ENCODE measurements around the gene DRC3. TPM values are rescaled to one million over a fixed set of nuclear protein-coding genes. Genes with fewer than 3 reads are reported as not detected.

DRC3 gene
- total and polyA plus RNA-seq, 2 donors (not counting 1 experiment from before 2014, with no cell fraction given), result 0.17 TPM; not detected in 1

DNA sequence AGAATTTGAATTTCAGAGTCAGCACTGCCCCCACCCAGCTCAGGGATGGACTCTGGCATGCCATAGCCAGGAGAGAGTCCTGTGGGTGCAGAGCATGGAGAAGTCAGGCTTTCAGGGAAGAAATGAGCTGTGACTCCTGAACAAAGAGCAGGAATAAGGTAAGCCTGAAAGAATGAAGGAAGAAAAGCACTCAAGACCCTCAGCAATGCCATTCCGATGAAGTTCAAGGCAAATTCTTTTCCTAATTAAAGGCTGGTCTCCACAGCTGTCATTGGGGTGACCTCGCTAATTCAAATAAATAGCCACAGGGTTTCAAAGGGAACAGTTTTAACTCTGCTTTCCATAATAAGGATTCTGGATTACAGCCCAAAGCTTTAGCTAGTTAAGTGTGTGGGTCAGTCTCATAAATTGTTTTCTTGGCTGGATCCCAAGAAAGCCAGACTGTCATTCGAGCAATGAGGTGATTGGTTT is 32.2 kb upstream of the DRC3 start:
- Mint-ChIP-seq H3K27me3 (no peaks in the 10 kb centered on the region), H3K9me3 (ENCODE audit: insufficient read depth) (no peaks in the 10 kb centered on the region), H3K27ac (no peak overlapping the region), H3K4me3 (no peak overlapping the region), H3K4me1 (peaks cover 14% of the 10 kb centered on the region)
- H3K9me3 ChIP-seq (ENCODE audit: control extremely low read depth in 1 of 3, control insufficient read depth in 2 of 3, insufficient read depth in 1 of 3, low read length in 2 of 3), result no peaks in the 10 kb centered on the region
- peaks cover 38% of the 10 kb centered on the region for H3K79me2 ChIP-seq (ENCODE audit: control insufficient read depth, insufficient read depth, low read length)
- ChIA-PET CTCF (interaction anchor here (1.3 kb wide), 1 partner anchor 21 kb away, joined by 5 read pairs; no protein-coding TSS in a partner anchor), POLR2A (interaction anchor here (0.7 kb wide), 1 partner anchor 26 kb away, joined by 4 read pairs; no protein-coding TSS in a partner anchor)
- H3K9ac ChIP-seq (ENCODE audit: low read length), result no peak overlapping the region
- no peaks in the 10 kb centered on the region for H4K20me1 ChIP-seq (ENCODE audit: control insufficient read depth, insufficient read depth, low read length, poor library complexity, severe bottlenecking)
- no peak overlapping the region for H2AFZ ChIP-seq (ENCODE audit: insufficient read depth, low read depth, low read length, poor library complexity, severe bottlenecking)
- no peak overlapping the region for H3K27ac ChIP-seq (ENCODE audit: low read length in 2 of 2)
- TF ChIP-seq EZH2 (IDR thresholded peaks at IDR 0.05; ENCODE audit: borderline replicate concordance, insufficient read depth, low read depth, low read length, poor library complexity, severe bottlenecking), result no peak
- no peak for TF ChIP-seq CTCF (IDR thresholded peaks at IDR 0.05)
- H3K27me3 ChIP-seq (replicated peaks in 1 of 4; ENCODE audit: control extremely low read depth in 1 of 4, control insufficient read depth in 3 of 4, insufficient read depth in 4 of 4, low read length in 3 of 4), result no peaks in the 10 kb centered on the region
- H3K4me2 ChIP-seq (replicated peaks; ENCODE audit: low read depth, low read length, poor library complexity, severe bottlenecking), result no peak overlapping the region
- WGBS (ENCODE audit: insufficient coverage), result no CpG with 5 or more reads among the region's 3 CpGs
- no peak for DNase-seq
- intact Hi-C loops (cut with micrococcal nuclease), result no loop called here
- H3K36me3 ChIP-seq (replicated peaks in 1 of 2; ENCODE audit: control extremely low read depth in 1 of 2, control insufficient read depth in 1 of 2, extremely low read depth in 1 of 2, insufficient read depth in 2 of 2, low read length in 1 of 2), result no peaks in the 10 kb centered on the region
- no peak for ATAC-seq (ENCODE audit: low read depth)
- H3K4me1 ChIP-seq (ENCODE audit: control insufficient read depth in 2 of 2, insufficient read depth in 2 of 2, low read length in 2 of 2), result peaks cover 3 to 6% of the 10 kb centered on the region in 2 donors
- no peak overlapping the region for H3K4me3 ChIP-seq (ENCODE audit: control extremely low read depth in 1 of 5, extremely low read depth in 1 of 5, insufficient read depth in 1 of 5, low read depth in 2 of 5, low read length in 4 of 5)

DNA sequence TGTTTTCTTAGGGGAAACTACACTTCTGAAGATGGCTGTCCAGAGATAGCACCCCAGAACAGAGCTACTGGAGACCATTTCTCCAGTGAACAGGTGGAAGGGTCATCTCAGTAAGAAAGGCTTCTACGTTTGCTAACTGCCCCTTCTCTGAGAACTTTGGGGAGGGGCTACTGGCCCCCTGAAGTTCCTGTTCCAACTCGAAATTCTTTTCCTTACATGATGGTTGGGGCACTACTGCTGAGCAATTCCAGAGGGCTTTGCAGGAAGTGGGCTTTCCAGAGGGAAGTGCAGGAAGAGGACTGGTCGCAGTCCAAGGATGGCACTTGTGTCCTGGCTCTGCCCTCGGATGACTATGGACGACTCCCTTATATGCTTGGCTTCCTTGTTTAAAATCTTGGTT is 31.6 kb upstream of the DRC3 start:
- H3K79me2 ChIP-seq (ENCODE audit: control insufficient read depth, insufficient read depth, low read length), result peaks cover 38% of the 10 kb centered on the region
- H3K27me3 Mint-ChIP-seq, result no peaks in the 10 kb centered on the region
- POLR2A ChIA-PET, result no interaction called here
- ATAC-seq (ENCODE audit: low read depth), result no peak
- CTCF ChIA-PET, result interaction anchor here (1.3 kb wide), 1 partner anchor 22 kb away, joined by 5 read pairs; no protein-coding TSS in a partner anchor
- no peaks in the 10 kb centered on the region for H3K36me3 ChIP-seq (replicated peaks in 1 of 2; ENCODE audit: control extremely low read depth in 1 of 2, control insufficient read depth in 1 of 2, extremely low read depth in 1 of 2, insufficient read depth in 2 of 2, low read length in 1 of 2)
- H3K4me3 Mint-ChIP-seq, result no peak overlapping the region
- H3K4me2 ChIP-seq (replicated peaks; ENCODE audit: low read depth, low read length, poor library complexity, severe bottlenecking), result no peak overlapping the region
- H4K20me1 ChIP-seq (ENCODE audit: control insufficient read depth, insufficient read depth, low read length, poor library complexity, severe bottlenecking), result no peaks in the 10 kb centered on the region
- no peak overlapping the region for H3K27ac Mint-ChIP-seq
- peaks cover 11% of the 10 kb centered on the region for H3K4me1 Mint-ChIP-seq
- H3K27me3 ChIP-seq (replicated peaks in 1 of 4; ENCODE audit: control extremely low read depth in 1 of 4, control insufficient read depth in 3 of 4, insufficient read depth in 4 of 4, low read length in 3 of 4), result no peaks in the 10 kb centered on the region
- H3K9me3 Mint-ChIP-seq (ENCODE audit: insufficient read depth), result no peaks in the 10 kb centered on the region
- no peaks in the 10 kb centered on the region for H3K9me3 ChIP-seq (ENCODE audit: control extremely low read depth in 1 of 3, control insufficient read depth in 2 of 3, insufficient read depth in 1 of 3, low read length in 2 of 3)
- H3K27ac ChIP-seq (ENCODE audit: low read length in 2 of 2), result no peak overlapping the region
- H3K4me3 ChIP-seq (ENCODE audit: control extremely low read depth in 1 of 5, extremely low read depth in 1 of 5, insufficient read depth in 1 of 5, low read depth in 2 of 5, low read length in 4 of 5), result no peak overlapping the region
- H3K4me1 ChIP-seq (ENCODE audit: control insufficient read depth in 2 of 2, insufficient read depth in 2 of 2, low read length in 2 of 2), result peaks cover 3 to 6% of the 10 kb centered on the region in 2 donors
- intact Hi-C loops (cut with micrococcal nuclease), result no loop called here
- DNase-seq, result no peak
- WGBS (ENCODE audit: insufficient coverage), result 79% methylated on average over 5 of the region's 5 CpGs
- no peak overlapping the region for H2AFZ ChIP-seq (ENCODE audit: insufficient read depth, low read depth, low read length, poor library complexity, severe bottlenecking)
- H3K9ac ChIP-seq (ENCODE audit: low read length), result no peak overlapping the region
- TF ChIP-seq EZH2 (IDR thresholded peaks at IDR 0.05; ENCODE audit: borderline replicate concordance, insufficient read depth, low read depth, low read length, poor library complexity, severe bottlenecking) (no peak), CTCF (IDR thresholded peaks at IDR 0.05) (no peak)

Measured in B cell (primary cell).